K562 (cell line): ENCODE results near the gene RSRC1. TPM values are rescaled to one million over a fixed set of nuclear protein-coding genes. Genes with fewer than 3 reads are reported as not detected.

Source experiments
- ATAC-seq: fragments of 200-7000 bp; cut with Tn5 transposase; 3 replicates; pipeline ENCODE4 v1.9.1; 2020; ENCODE audit warnings: moderate library complexity
- BruUV-seq: library from RNA; stranded (reverse); fragments of 400-500 nt; replicated peaks from 2 replicates; lab custom pipeline; 2021; lab: Mats Ljungman, UMichigan
- CTCF ChIA-PET: fragments of 300-600 bp; formaldehyde crosslinking; extraction: SDS; loops from one replicate; lab custom pipeline; 2021; ENCODE audit warnings: low intra/inter-chr PET ratio; lab: Yijun Ruan, JAX
- POLR2A ChIA-PET: fragments of 300-600, 350-650 bp; sonication (Branson Sonifier 250); formaldehyde crosslinking; extraction: SDS; loops from one replicate; lab custom pipeline; 2021; ENCODE audit warnings: antibody characterized with exemption, inconsistent platforms; lab: Yijun Ruan, JAX
- DNase-seq, 4 experiments: peaks; one replicate each; pipeline versions ENCODE4 v3.0.0 to v3.0.0-alpha.2; 2011 to 2018; ENCODE audit warnings: low spot score in 3 of 4, mixed read lengths in 3 of 4; ENCODE audit errors: extremely low read depth in 1 of 4
- FAIRE-seq: peaks from 2 replicates; lab custom pipeline; 2011; peaks lifted over from hg19 to GRCh38; lab: Jason Lieb, UNC
- H2AFZ ChIP-seq: 2 replicates; pipeline ENCODE4 v1.6.0; 2011; ENCODE audit warnings: low read depth, low read length, control low read depth, inconsistent platforms
- H3K27ac ChIP-seq: fragments of 200-600 bp; 3 replicates; pipeline ENCODE4 v1.8.0; 2011; ENCODE audit warnings: low read depth, mild to moderate bottlenecking, control low read depth, inconsistent platforms, low read length, moderate library complexity, mixed read lengths; ENCODE audit errors: extremely low read depth
- H3K27me3 ChIP-seq, 2 experiments: fragments of 300-600 bp in 1 of 2; 2 replicates in 1 of 2; 3 replicates in 1 of 2; pipeline versions ENCODE4 v1.6.0 to v1.8.0; 2011; ENCODE audit warnings: inconsistent platforms in 2 of 2, low read length in 2 of 2, mild to moderate bottlenecking in 1 of 2, mixed read lengths in 1 of 2, moderate library complexity in 1 of 2; ENCODE audit not compliant: control insufficient read depth in 2 of 2, insufficient read depth in 2 of 2
- H3K36me3 ChIP-seq: fragments of 300-600 bp; 3 replicates; pipeline ENCODE4 v1.8.0; 2011; ENCODE audit warnings: mild to moderate bottlenecking, low read length, inconsistent platforms; ENCODE audit not compliant: control insufficient read depth, insufficient read depth
- H3K4me1 ChIP-seq, 2 experiments: fragments of 200-600 bp in 1 of 2; replicated peaks in 1 of 2; 2 replicates in 1 of 2; 3 replicates in 1 of 2; pipeline versions ENCODE4 v1.5.1 to v1.8.0; 2011; ENCODE audit warnings: inconsistent platforms in 2 of 2, low read length in 2 of 2, mild to moderate bottlenecking in 1 of 2, mixed read lengths in 1 of 2, moderate library complexity in 1 of 2; ENCODE audit not compliant: control insufficient read depth in 2 of 2, insufficient read depth in 2 of 2
- H3K4me2 ChIP-seq: 2 replicates; pipeline ENCODE4 v1.6.1; 2011; ENCODE audit warnings: low read length, control low read depth, inconsistent platforms, mixed read lengths; ENCODE audit not compliant: insufficient read depth
- H3K4me3 ChIP-seq: fragments of 200-600 bp; sonication (generic), shearing (Covaris generic); 2 replicates; pipeline ENCODE4 v1.5.1; 2016; ENCODE audit warnings: control low read depth, inconsistent platforms
- H3K79me2 ChIP-seq: fragments of 200-600 bp; 3 replicates; pipeline ENCODE4 v1.8.0; 2011; ENCODE audit warnings: low read length, inconsistent platforms; ENCODE audit not compliant: control insufficient read depth, insufficient read depth
- H3K9ac ChIP-seq, 2 experiments: 2 replicates each; pipeline versions ENCODE4 v1.6.0 to v1.6.1; 2011; ENCODE audit warnings: low read depth in 2 of 2, low read length in 2 of 2, control low read depth in 1 of 2, inconsistent platforms in 1 of 2, mild to moderate bottlenecking in 1 of 2, mixed read lengths in 1 of 2; ENCODE audit not compliant: insufficient read depth in 1 of 2
- H3K9me1 ChIP-seq: one replicate; pipeline ENCODE4 v1.6.0; 2011; ENCODE audit warnings: inconsistent platforms, mild to moderate bottlenecking, low read length, moderate library complexity; ENCODE audit not compliant: control insufficient read depth, insufficient read depth
- H3K9me3 ChIP-seq: replicated peaks from 2 replicates; pipeline ENCODE4 v1.5.1; 2011; ENCODE audit warnings: low read depth, low read length, inconsistent platforms; ENCODE audit not compliant: control insufficient read depth, insufficient read depth
- H4K20me1 ChIP-seq: replicated peaks from 2 replicates; pipeline ENCODE4 v1.6.1; 2011; ENCODE audit warnings: low read length, inconsistent platforms, mixed read lengths; ENCODE audit not compliant: control insufficient read depth, insufficient read depth
- FOXA3 ChIP-seq, 2 experiments: fragments of 450-650 bp in 1 of 2; sonication (generic) in 1 of 2; formaldehyde crosslinking; IDR thresholded peaks in 1 of 2; conservative IDR thresholded peaks in 1 of 2; 2 replicates each; pipeline versions ENCODE4 v1.4.0 to v1.8.0; 2020 to 2022; ENCODE audit warnings: mild to moderate bottlenecking in 2 of 2, missing genetic modification reagents in 1 of 2
- FOXM1 ChIP-seq, 2 experiments: fragments of 450-650 bp in 1 of 2; sonication (generic) in 1 of 2; formaldehyde crosslinking in 1 of 2; IDR thresholded peaks; 2 replicates each; pipeline versions ENCODE4 v1.6.1 to v1.9.0; 2017 to 2022; ENCODE audit warnings: low read depth in 2 of 2, mild to moderate bottlenecking in 2 of 2, missing genetic modification reagents in 1 of 2, moderate library complexity in 1 of 2
- MTA1 ChIP-seq: fragments of 450-650 bp; IDR thresholded peaks from 2 replicates; pipeline ENCODE4 v1.6.1; 2017; ENCODE audit warnings: borderline replicate concordance
- OTX1 ChIP-seq: fragments of 450-650 bp; formaldehyde crosslinking; IDR thresholded peaks from 2 replicates; pipeline ENCODE4 v1.4.0; 2022; ENCODE audit warnings: mild to moderate bottlenecking
- PRMT5 ChIP-seq: sonication (generic); formaldehyde crosslinking; IDR thresholded peaks from 2 replicates; pipeline ENCODE4 v1.5.0; 2020; ENCODE audit warnings: missing genetic modification reagents
- SAP30 ChIP-seq: fragments of 200-600 bp; sonication (generic); IDR thresholded peaks from 2 replicates; pipeline ENCODE4 v1.6.1; 2012; ENCODE audit warnings: borderline replicate concordance, low read depth, mild to moderate bottlenecking, moderate library complexity, low read length, control low read depth, inconsistent platforms; ENCODE audit not compliant: insufficient read depth, poor library complexity, severe bottlenecking
- SIN3B ChIP-seq: fragments of 450-650 bp; IDR thresholded peaks from 2 replicates; pipeline ENCODE4 v1.6.1; 2017; ENCODE audit warnings: low read depth, mild to moderate bottlenecking, moderate library complexity
- SRSF7 ChIP-seq: fragments of 200-400 bp; formaldehyde crosslinking; optimal IDR thresholded peaks from 2 replicates; pipeline ENCODE3; 2017; ENCODE audit warnings: mild to moderate bottlenecking, low read depth, low read length
- SUPT5H ChIP-seq: fragments of 450-650 bp; IDR thresholded peaks from 2 replicates; pipeline ENCODE4 v1.6.1; 2016
- ZC3H4 ChIP-seq: sonication (generic); formaldehyde crosslinking; IDR thresholded peaks from 2 replicates; pipeline ENCODE4 v1.9.0; 2021; ENCODE audit warnings: missing genetic modification reagents, borderline replicate concordance
- ZNF699 ChIP-seq: fragments of 250-450 bp; sonication (Bioruptor Pico); IDR thresholded peaks from 2 replicates; pipeline ENCODE4 v1.8.0; 2021; ENCODE audit warnings: mild to moderate bottlenecking, moderate library complexity; ENCODE audit not compliant: insufficient replicate concordance
- WGBS: fragments of 100-300 bp; shearing (Covaris generic); methylation state at CpG from one replicate; pipeline ENCODE4 v1.1.6; 2016; ENCODE audit warnings: low coverage, mixed read lengths; ENCODE audit not compliant: insufficient coverage; ENCODE audit errors: missing lambda C conversion rate; 5-methylcytosine and 5-hydroxymethylcytosine counted together
- in situ Hi-C: fragments of 300-500 bp; cut with MboI; formaldehyde crosslinking; loops from 4 replicates; pipeline ENCODE4 v1.15.0; 2018; ENCODE audit warnings: inconsistent platforms, mixed read lengths
- intact Hi-C: fragments of 100-400 bp; cut with micrococcal nuclease; formaldehyde crosslinking; loops from 2 replicates; pipeline ENCODE4 v1.14.2; 2022
- polyA plus RNA-seq, 8 experiments: library from polyadenylated mRNA; depleted of rRNA in 4 of 8; stranded (reverse) in 5 of 8; unstranded in 3 of 8; fragments of >200 nt; fragmentation: Nextera tagmentation in 2 of 8; fragmentation: Illumina TruSeq in 1 of 8; extraction: Ambion mirVana in 2 of 8; extraction: Trizol in 1 of 8; gene quantifications; 2 replicates each; pipeline versions ENCODE4 v1.2.1 to v1.2.3, GENCODE V29; 2011 to 2014; ENCODE audit warnings: inconsistent platforms in 1 of 8, missing spikeins in 1 of 8
- total RNA-seq, 7 experiments: library from RNA; depleted of rRNA in 6 of 7; stranded (reverse); fragments of >200 nt in 6 of 7; fragmentation: Illumina TruSeq in 2 of 7; extraction: Trizol in 2 of 7; gene quantifications; 2 replicates each; pipeline versions ENCODE4 v1.2.1 to v1.2.3, GENCODE V29; 2011 to 2021; ENCODE audit warnings: low replicate concordance in 1 of 7
- TF ChIP-seq, protein P1 (sequence below): fragments of 450-650 bp; IDR thresholded peaks from 2 replicates; pipeline ENCODE4 v1.6.1; 2017; ENCODE audit warnings: mild to moderate bottlenecking, moderate library complexity
- TF ChIP-seq, protein P2 (sequence below): sonication (generic); formaldehyde crosslinking; IDR thresholded peaks from 2 replicates; pipeline ENCODE4 v1.8.0; 2023; ENCODE audit warnings: missing genetic modification reagents, mild to moderate bottlenecking, borderline replicate concordance

RSRC1 gene
- total and polyA plus RNA-seq, 9 of the 15 experiments (the other 6 are each of a cell fraction or from before 2014, with no cell fraction given) = 19.3 to 128 (median 75.5) TPM

DNA sequence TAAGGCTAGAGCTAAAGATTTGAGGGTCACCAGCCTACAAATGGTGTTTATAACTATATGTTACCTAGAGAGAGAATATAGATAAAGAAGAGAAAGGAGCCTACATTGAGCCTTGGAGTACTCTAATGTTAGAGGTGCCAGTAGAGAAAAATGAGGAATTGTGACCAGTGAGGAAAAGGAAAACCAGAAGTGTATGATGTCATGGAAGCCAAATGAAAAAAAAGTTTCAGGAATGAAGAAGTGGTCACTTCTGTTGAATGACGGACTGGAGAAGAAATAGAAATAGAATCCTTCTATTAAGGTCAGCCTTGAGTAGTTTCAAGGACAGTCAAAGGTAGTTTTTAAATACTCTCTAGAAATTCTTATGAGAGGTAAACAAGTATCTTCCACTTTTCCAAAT lies 409.9 kb downstream of the RSRC1 start:
- no peaks in the 10 kb centered on the region for H3K4me1 ChIP-seq
- H4K20me1 ChIP-seq = no peaks in the 10 kb centered on the region
- TF ChIP-seq SAP30 = no peak
- TF ChIP-seq, protein P1, sequence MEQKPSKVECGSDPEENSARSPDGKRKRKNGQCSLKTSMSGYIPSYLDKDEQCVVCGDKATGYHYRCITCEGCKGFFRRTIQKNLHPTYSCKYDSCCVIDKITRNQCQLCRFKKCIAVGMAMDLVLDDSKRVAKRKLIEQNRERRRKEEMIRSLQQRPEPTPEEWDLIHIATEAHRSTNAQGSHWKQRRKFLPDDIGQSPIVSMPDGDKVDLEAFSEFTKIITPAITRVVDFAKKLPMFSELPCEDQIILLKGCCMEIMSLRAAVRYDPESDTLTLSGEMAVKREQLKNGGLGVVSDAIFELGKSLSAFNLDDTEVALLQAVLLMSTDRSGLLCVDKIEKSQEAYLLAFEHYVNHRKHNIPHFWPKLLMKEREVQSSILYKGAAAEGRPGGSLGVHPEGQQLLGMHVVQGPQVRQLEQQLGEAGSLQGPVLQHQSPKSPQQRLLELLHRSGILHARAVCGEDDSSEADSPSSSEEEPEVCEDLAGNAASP = no peak
- no peak for TF ChIP-seq ZC3H4
- TF ChIP-seq, protein P2, sequence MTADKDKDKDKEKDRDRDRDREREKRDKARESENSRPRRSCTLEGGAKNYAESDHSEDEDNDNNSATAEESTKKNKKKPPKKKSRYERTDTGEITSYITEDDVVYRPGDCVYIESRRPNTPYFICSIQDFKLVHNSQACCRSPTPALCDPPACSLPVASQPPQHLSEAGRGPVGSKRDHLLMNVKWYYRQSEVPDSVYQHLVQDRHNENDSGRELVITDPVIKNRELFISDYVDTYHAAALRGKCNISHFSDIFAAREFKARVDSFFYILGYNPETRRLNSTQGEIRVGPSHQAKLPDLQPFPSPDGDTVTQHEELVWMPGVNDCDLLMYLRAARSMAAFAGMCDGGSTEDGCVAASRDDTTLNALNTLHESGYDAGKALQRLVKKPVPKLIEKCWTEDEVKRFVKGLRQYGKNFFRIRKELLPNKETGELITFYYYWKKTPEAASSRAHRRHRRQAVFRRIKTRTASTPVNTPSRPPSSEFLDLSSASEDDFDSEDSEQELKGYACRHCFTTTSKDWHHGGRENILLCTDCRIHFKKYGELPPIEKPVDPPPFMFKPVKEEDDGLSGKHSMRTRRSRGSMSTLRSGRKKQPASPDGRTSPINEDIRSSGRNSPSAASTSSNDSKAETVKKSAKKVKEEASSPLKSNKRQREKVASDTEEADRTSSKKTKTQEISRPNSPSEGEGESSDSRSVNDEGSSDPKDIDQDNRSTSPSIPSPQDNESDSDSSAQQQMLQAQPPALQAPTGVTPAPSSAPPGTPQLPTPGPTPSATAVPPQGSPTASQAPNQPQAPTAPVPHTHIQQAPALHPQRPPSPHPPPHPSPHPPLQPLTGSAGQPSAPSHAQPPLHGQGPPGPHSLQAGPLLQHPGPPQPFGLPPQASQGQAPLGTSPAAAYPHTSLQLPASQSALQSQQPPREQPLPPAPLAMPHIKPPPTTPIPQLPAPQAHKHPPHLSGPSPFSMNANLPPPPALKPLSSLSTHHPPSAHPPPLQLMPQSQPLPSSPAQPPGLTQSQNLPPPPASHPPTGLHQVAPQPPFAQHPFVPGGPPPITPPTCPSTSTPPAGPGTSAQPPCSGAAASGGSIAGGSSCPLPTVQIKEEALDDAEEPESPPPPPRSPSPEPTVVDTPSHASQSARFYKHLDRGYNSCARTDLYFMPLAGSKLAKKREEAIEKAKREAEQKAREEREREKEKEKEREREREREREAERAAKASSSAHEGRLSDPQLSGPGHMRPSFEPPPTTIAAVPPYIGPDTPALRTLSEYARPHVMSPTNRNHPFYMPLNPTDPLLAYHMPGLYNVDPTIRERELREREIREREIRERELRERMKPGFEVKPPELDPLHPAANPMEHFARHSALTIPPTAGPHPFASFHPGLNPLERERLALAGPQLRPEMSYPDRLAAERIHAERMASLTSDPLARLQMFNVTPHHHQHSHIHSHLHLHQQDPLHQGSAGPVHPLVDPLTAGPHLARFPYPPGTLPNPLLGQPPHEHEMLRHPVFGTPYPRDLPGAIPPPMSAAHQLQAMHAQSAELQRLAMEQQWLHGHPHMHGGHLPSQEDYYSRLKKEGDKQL (CRISPR knock-in tag) = no peak
- no peak for TF ChIP-seq FOXM1 (IDR thresholded peaks at IDR 0.05; ENCODE audit: low read depth)
- TF ChIP-seq FOXM1 (CRISPR knock-in tag; IDR thresholded peaks at IDR 0.05; ENCODE audit: low read depth) = no peak
- TF ChIP-seq OTX1 = no peak
- no peak for TF ChIP-seq PRMT5
- no peak for TF ChIP-seq FOXA3 (CRISPR knock-in tag; conservative IDR thresholded peaks at IDR 0.05 in 1 of 2, IDR thresholded peaks at IDR 0.05 in 1 of 2)
- no peak for TF ChIP-seq MTA1
- TF ChIP-seq SUPT5H = no peak
- TF ChIP-seq ZNF699 (CRISPR knock-in tag) = no peak
- no peak for TF ChIP-seq SIN3B
- no peak for TF ChIP-seq SRSF7
- no peak overlapping the region for H3K4me3 ChIP-seq
- no peaks in the 10 kb centered on the region for H3K9me3 ChIP-seq
- no peak overlapping the region for H2AFZ ChIP-seq
- intact Hi-C loops = no loop called here
- in situ Hi-C loops = no loop called here
- no peaks in the 10 kb centered on the region for H3K79me2 ChIP-seq
- no peak overlapping the region for H3K27ac ChIP-seq
- DNase-seq = no peak
- no peaks in the 10 kb centered on the region for H3K9me1 ChIP-seq
- ChIA-PET CTCF (no interaction called here), POLR2A (no interaction called here)
- no TSS peak for BruUV-seq
- no peaks in the 10 kb centered on the region for H3K27me3 ChIP-seq
- FAIRE-seq = no peak
- H3K4me2 ChIP-seq = no peak overlapping the region
- ATAC-seq = no peak
- 73% methylated on average over 1 of the region's 1 CpG for WGBS
- H3K9ac ChIP-seq = no peak overlapping the region
- H3K36me3 ChIP-seq = no peaks in the 10 kb centered on the region
